HG03095 (cell line): ENCODE measurements around the gene RBBP4.
"Not testable (repeated sequence)": the region's sequence is repeated elsewhere in the genome, so short reads cannot be mapped to it uniquely, and the experiment has no call there.

Experiments used
- ATAC-seq: cut with Tn5 transposase; IDR thresholded peaks from one replicate; pipeline ENCODE4 v1.9.1; 2021; ENCODE audit warnings: moderate library complexity; ENCODE audit not compliant: unreplicated experiment

RBBP4 gene

DNA sequence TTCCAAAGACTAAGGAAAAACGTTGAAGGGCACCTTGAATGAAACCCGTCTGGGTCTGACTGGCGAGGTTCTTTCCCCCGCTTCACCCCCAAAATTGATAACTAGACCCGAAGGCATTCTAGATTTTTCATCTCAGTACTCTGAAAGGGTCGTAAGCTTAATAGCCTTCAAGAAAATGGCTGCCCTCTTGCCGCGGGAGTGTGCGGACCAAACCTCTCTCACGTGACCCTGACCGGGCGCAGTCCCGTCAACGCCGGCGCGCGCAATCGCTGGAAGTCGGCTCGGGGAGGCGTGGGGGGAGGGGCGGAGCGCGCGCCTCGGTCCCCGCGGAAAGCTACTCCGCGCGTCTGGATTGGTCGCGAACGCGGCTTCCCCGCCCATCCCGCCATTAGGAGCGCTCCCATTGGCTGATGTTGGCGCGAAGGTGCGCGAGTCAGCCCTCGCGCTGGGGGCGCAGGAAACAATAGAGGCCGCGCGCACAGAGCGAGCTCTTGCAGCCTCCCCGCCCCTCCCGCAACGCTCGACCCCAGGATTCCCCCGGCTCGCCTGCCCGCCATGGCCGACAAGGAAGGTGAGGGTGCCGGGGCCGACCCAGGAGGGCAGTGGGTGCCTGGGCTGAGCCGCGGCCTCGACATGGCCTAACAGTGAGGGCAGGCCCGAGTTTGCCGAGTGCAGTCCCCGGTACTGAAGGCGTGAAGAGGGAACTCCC, at the start of gene RBBP4:
Gene RBBP4 (plus strand): TSS at position 457 of the 709 bp plus-strand sequence. CDS start 99 bp downstream, at position 556.
- ATAC-seq, result peak; percentile 70

- ATAC-seq, result no peak
Measured at GRCh38 chr1:32605711-32606424, 45.1 kb upstream of the RBBP4 start.

DNA sequence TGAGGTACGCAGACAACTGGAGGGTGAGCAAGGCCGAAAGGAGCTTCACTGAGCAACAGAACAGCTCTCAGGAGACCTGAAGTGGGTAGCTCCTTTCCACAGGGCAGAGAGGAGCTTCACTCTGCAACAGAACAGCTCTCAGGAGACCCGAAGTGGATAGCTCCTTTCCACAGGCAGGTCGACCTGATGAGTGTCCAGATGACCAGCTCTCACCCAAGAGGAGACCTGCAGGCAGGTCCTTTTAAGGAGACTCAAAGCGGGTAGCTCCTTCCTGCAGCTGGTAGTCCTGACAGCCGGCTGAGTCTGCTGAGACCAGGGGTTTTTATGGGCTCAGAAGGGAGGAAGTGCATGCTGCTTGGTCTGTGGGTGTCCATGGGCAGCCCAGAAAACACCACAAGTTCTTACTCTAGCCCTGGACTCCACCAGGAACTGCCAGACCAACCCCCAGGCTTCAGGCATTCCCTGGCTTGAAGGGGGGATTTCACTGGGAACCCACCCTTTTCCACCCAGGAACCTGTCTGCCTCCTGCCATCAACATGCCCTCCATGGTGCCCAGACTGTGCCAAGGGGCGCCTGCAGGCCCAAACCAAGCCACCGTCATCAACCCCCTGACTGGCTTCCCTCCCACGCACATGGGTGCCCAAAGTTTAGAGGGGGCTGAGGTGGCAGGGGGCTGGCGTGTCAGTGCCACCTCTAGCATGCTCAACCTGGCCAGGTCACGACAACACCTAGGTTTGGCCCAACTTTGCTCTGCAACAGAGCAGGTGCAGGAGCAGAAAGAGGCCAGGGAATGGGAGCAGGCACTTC, 44.2 kb upstream of the RBBP4 start:
- no peak for ATAC-seq

DNA sequence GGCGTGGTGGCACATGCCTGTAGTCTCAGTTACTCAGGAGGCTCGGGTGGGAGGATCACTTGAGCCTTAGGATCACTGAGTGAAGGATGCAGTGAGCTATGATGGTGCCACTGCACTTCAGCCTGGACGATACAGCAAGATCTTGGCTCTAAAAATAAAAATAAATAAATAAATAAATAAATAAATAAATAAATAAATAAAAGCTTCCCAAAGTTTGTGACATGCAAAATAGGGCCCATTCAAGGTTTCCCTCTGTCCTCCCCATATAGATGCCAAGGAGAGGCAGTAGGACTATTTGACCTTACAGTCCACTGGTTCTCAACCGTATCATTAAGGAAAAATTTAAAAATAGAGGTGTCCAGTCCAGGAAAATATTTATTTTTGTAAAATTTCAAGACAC, 41.8 kb upstream of the RBBP4 start:
- no peak for ATAC-seq

DNA sequence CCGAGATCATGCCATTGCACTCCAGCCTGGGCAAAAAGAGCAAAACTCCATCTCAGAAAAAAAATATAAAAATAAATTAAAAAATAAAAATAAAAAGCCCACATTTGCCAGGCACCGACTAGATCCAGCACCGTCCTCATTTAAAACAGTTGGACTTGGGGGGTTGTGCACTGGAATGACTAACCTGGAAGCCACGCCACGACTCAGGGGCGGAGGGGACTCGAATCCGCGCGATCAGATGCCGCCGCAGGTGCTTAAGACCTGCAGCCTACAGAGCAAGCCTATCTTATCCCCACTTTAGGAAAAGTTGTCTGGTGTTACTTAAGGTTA, 39.2 kb upstream of the RBBP4 start:
- no peak for ATAC-seq

DNA sequence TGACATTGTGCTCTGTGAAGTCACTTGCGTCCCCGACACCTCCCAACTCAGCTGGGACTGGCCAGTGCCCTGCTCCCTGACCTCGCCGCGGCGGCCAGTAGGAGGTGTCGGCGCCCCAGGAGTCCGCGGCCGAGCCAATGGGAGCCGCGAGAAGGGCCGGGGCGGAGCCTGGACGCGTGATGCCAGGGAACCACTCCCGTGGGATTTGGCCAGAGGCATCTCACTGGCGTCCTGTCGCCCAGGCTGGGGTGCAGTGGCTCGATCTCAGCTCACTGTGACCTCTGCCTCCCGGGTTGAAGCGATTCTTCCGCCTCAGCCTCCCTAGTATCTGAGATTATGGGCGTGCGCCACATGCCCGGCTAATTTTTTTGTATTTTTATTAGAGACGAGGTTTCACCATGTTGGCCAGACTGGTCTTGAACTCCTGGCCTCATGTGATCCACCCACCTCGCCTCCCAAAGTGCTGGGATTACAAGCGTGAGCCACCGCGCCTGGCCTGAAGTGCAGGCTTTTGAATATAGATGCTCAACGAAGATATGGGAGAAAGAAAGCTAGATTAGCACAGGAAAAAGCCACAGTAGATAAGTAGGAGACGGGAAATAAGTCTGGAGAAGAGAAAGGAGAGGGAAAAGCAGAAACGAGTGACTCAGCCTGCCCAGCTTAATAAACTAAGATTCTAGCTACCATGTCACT, 38.7 kb upstream of the RBBP4 start:
- no peak for ATAC-seq

DNA sequence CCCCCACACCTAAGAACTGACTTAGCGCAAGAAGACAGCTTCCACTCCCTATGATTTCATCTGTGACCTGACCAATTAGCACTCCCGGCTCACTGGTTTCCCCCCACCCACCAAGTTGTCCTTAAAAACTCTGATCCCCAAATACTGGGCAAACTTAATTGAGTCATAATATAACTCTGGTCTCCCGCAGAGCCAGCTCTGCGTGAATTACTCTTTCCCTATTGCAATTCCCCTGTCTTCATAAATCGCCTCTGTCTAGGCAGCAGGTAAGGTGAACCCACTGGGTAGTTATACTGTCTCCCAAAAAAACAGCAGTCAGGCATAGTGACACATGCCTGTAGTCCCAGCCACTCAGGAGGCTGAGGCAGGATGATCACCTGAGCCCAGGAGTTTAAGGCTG, 37.5 kb upstream of the RBBP4 start:
- ATAC-seq, result no peak

DNA sequence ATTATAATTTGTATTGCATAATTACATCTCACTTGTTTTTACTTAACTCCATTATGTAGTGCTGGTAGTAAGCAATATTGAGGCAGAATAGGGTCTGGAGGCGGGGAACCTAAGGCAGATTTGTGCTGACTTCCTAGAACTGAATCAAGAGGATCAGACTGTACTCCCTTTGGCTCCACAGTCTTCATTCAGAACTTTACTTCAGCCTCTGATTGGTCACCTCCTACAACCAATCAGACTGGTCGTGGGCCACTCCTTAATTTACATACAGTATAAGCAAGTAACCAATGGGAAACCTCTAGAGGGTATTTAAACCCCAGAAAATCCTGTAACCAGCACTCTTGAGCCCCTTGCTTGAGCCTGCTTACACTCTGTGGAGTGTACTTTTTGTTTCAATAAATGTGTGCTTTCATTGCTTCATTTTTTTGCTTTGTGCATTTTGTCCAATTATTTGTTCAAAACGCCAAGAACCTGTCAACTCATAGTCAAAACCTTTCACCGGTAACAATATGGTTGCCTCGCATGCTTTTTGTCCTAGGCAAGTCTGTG, 32.3 kb upstream of the RBBP4 start:
- no peak for ATAC-seq

DNA sequence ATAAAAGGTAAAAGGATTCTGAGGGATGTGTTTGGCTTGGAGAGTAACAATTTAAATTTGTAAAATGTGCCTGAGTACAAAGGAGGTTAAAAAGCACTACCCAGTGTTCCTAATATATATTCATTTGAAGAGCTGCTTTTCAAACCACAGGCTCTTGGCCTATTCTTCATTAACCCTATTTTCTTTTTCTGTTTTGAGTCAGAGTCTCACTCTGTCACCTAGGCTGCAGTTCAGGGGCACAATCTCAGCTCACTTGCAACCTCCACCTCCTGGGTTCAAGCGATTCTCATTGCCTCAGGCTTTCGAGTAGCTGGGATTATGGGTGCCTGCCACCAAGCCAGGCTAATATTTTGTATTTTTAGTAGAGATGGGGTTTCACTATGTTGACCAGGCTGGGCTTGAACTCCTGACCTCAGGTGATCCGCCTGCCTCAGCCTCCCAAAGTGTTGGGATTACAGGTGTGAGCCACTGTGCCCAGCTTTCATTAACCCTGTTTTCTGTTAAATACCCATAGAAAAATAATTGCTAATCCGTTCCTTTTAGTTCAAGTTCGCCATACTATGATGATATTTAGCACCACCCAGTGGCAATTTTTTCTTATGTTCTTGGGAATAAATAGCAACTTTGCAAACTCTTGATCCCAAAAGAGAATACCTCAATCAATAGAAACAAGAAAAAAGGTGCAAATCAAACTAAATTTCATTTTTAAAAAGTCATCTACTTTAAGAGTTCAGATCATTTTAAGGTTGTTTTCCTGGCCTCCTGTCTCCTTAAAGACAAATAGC, 31.1 kb upstream of the RBBP4 start:
- ATAC-seq, result peak; percentile 71

DNA sequence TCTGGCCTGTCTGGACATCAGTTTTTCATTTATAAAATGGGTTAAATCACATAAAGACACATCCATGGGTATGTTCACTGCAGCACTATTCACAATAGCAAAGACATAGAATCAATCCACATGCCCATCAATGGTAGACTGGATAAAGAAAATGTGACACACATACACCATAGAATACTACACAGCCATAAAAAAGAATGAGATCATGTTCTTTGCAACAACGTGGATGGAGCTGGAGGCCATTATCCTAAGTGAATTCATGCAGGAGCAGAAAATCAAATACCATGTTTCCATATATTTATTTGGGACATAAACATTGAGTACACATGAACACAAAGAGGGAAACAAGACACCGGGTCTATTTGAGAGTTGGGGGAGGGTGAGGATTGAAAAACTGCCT, 28.8 kb upstream of the RBBP4 start:
- no peak for ATAC-seq

DNA sequence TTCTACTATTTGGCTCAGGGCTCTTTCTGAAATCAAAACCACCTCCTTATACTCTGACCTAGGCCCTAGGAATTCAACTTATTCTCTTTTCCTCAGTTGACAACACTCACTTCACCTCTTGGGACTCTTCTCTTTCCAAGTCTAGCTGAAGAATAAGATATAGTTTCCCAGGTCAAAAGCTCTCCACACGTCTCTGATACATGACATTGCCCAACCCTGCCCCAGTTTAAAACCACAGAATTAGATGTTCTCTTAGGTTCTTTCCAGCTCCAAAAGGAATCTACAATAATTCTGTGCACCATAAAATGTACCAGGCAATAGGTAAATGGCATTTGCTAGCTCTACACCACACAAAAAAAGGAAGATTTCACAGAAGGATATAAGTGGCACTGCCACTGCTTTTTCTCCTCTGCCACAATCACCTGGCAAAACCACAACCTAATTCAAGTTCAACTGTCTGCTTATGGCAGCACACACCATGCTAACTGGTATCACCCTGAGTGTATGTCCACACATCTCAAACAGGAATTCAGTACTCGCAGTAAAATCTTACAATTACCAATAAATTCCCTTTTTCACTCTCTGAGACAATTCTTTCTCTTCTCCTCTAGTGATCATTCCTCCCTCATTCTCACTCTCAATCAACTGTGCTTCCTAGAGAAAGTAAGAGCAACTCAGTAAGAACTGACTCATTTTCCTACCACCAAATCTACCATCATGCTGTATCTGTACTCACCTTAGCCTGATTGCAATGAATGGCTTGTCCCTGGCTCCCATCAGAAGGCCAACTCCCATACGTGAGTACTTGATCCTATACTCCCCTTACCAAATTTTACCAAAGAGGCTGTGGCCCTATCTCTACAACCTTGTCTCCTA, 28.0 kb upstream of the RBBP4 start:
- ATAC-seq, result no peak

- no peak for ATAC-seq
Measured at GRCh38 chr1:32623775-32624174, 27.2 kb upstream of the RBBP4 start.

GRCh38 chr1:32626176-32626575, 24.8 kb upstream of the RBBP4 start:
- ATAC-seq, result no peak

DNA sequence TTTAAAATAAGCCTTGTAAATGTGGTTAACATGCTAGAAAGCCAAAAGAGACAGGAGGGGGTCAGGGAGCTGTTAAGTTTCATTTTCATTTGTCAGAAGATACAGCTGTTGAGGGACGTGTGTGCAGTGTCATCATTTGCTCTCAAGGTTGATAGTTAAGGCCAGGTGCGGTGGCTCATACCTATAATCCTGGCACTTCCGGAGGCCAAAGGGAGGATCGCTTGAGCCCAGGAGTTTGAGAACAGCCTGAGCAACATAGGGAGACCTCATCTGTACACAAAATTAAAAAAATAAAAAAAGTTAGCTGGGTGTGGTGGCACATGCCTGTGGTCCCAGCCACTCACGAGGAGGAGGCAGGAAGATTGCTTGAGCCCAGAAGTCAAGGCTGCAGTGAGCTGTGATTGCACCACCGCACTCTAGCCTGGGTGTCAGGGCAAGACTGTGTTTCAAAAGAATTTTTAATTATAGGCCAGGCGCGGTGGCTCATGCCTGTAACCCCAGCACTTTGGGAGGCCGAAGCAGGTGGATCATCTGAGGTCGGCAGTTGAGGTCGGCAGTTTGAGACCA, 23.3 kb upstream of the RBBP4 start:
- peak; percentile 52 for ATAC-seq

- not testable (repeated sequence) for ATAC-seq
Measured at GRCh38 chr1:32630173-32630572, 20.8 kb upstream of the RBBP4 start.

DNA sequence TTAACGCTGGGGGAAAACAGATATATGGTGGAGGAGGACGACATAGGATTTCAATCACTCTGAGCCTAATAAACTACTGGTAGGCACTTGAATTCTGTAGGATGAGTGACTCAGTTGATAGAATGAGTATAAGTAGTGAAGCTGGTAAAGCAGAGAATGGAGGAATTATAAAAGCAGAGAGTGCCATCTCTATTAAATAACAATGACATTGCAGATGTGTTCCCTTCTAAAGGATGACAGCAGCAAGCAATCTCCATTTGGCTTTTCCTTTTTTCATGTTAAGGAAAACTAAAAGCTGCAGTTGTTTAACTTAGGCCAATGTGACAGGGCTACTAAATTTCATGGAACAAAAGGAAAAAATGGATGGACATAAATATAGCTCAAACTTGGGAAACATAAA, 18.2 kb upstream of the RBBP4 start:
- no peak for ATAC-seq

GRCh38 chr1:32635508-32636277, 15.3 kb upstream of the RBBP4 start:
- ATAC-seq, result no peak
